Mesenchymal stem cell (in vitro differentiated cells and primary cell): Measurements from ENCODE around the gene ZNF451.

Experiments
- DNase-seq: peaks from one replicate; pipeline ENCODE4 v3.0.0-alpha.2; 2013
- H2AFZ ChIP-seq: one replicate; pipeline ENCODE4 v1.6.1; 2013; ENCODE audit warnings: low read depth, mild to moderate bottlenecking, control low read depth, inconsistent platforms, low read length, moderate library complexity
- H2AK5ac ChIP-seq: 2 replicates; pipeline ENCODE4 v1.6.1; 2013; ENCODE audit warnings: low read length, moderate library complexity, mild to moderate bottlenecking, inconsistent platforms; ENCODE audit not compliant: severe bottlenecking
- H2BK120ac ChIP-seq: one replicate; pipeline ENCODE4 v1.6.1; 2013; ENCODE audit warnings: low read depth, mild to moderate bottlenecking, inconsistent platforms, low read length, moderate library complexity
- H2BK12ac ChIP-seq, 2 experiments: one replicate each; pipeline ENCODE4 v1.6.1; 2013; ENCODE audit warnings: inconsistent platforms in 2 of 2, low read length in 2 of 2, mild to moderate bottlenecking in 2 of 2, moderate library complexity in 2 of 2, control low read depth in 1 of 2
- H2BK15ac ChIP-seq: one replicate; pipeline ENCODE4 v1.6.1; 2013; ENCODE audit warnings: mild to moderate bottlenecking, low read depth, inconsistent platforms; ENCODE audit not compliant: poor library complexity, severe bottlenecking
- H2BK5ac ChIP-seq: 2 replicates; pipeline ENCODE4 v1.6.1; 2013; ENCODE audit warnings: low read depth, mild to moderate bottlenecking, low read length, control low read depth, inconsistent platforms; ENCODE audit not compliant: poor library complexity, severe bottlenecking
- H3K14ac ChIP-seq, 2 experiments: one replicate each; pipeline ENCODE4 v1.6.1; 2013; ENCODE audit warnings: inconsistent platforms in 2 of 2, low read length in 2 of 2, control low read depth in 1 of 2, mild to moderate bottlenecking in 1 of 2, moderate library complexity in 1 of 2
- H3K18ac ChIP-seq, 2 experiments: one replicate each; pipeline ENCODE4 v1.6.1; 2013; ENCODE audit warnings: inconsistent platforms in 2 of 2, low read length in 2 of 2, control low read depth in 1 of 2, low read depth in 1 of 2, mild to moderate bottlenecking in 1 of 2
- H3K23ac ChIP-seq, 2 experiments: one replicate each; pipeline ENCODE4 v1.6.1; 2013; ENCODE audit warnings: inconsistent platforms in 2 of 2, low read length in 2 of 2, mild to moderate bottlenecking in 2 of 2, moderate library complexity in 2 of 2, control low read depth in 1 of 2
- H3K27ac ChIP-seq: 2 replicates; pipeline ENCODE4 v1.5.1; 2013; ENCODE audit warnings: mild to moderate bottlenecking, moderate library complexity, low read length, control low read depth, inconsistent platforms; ENCODE audit not compliant: poor library complexity, severe bottlenecking
- H3K27me3 ChIP-seq, 2 experiments: 2 replicates each; pipeline versions ENCODE4 v1.6.1 to v1.7.0; 2013; ENCODE audit warnings: low read length in 2 of 2, mild to moderate bottlenecking in 2 of 2, moderate library complexity in 2 of 2, control low read depth in 1 of 2, inconsistent platforms in 1 of 2; ENCODE audit not compliant: control insufficient read depth in 1 of 2, insufficient read depth in 1 of 2
- H3K36me3 ChIP-seq, 2 experiments: 2 replicates each; pipeline versions ENCODE4 v1.6.1 to v1.7.0; 2013; ENCODE audit warnings: low read length in 2 of 2, control low read depth in 1 of 2, inconsistent platforms in 1 of 2, low read depth in 1 of 2, mild to moderate bottlenecking in 1 of 2; ENCODE audit not compliant: insufficient read depth in 2 of 2, control insufficient read depth in 1 of 2
- H3K4ac ChIP-seq, 2 experiments: one replicate each; pipeline ENCODE4 v1.6.1; 2013; ENCODE audit warnings: inconsistent platforms in 2 of 2, low read length in 2 of 2, mild to moderate bottlenecking in 2 of 2, moderate library complexity in 2 of 2, control low read depth in 1 of 2, low read depth in 1 of 2
- H3K4me1 ChIP-seq: 2 replicates; pipeline ENCODE4 v1.6.1; 2013; ENCODE audit warnings: low read depth, low read length, control low read depth; ENCODE audit not compliant: control insufficient read depth, insufficient read depth
- H3K4me2 ChIP-seq: 2 replicates; pipeline ENCODE4 v1.6.1; 2013; ENCODE audit warnings: low read length, mild to moderate bottlenecking, inconsistent platforms; ENCODE audit not compliant: poor library complexity, severe bottlenecking
- H3K4me3 ChIP-seq, 2 experiments: 2 replicates each; pipeline versions ENCODE4 v1.5.1 to v1.7.0; 2013; ENCODE audit warnings: low read length in 2 of 2, mild to moderate bottlenecking in 2 of 2, control low read depth in 1 of 2, low read depth in 1 of 2; ENCODE audit not compliant: insufficient read depth in 1 of 2
- H3K79me1 ChIP-seq: replicated peaks from 2 replicates; pipeline ENCODE4 v1.6.1; 2013; ENCODE audit warnings: mild to moderate bottlenecking, control low read depth, low read length, inconsistent platforms; ENCODE audit not compliant: poor library complexity, severe bottlenecking
- H3K9ac ChIP-seq: 2 replicates; pipeline ENCODE4 v1.7.0; 2013; ENCODE audit warnings: mild to moderate bottlenecking, low read length, moderate library complexity
- H3K9me3 ChIP-seq: 2 replicates; pipeline ENCODE4 v1.7.0; 2013; ENCODE audit warnings: mild to moderate bottlenecking, low read length; ENCODE audit not compliant: control insufficient read depth
- H4K8ac ChIP-seq: one replicate; pipeline ENCODE4 v1.6.1; 2013; ENCODE audit warnings: inconsistent platforms, mild to moderate bottlenecking, low read length, moderate library complexity
- H4K91ac ChIP-seq: one replicate; pipeline ENCODE4 v1.6.1; 2013; ENCODE audit warnings: mild to moderate bottlenecking, low read length, inconsistent platforms
- WGBS: methylation state at CpG from one replicate; pipeline ENCODE4 v1.1.7; 2013; ENCODE audit warnings: mixed read lengths; 5-methylcytosine and 5-hydroxymethylcytosine counted together

The ZNF451 gene

DNA sequence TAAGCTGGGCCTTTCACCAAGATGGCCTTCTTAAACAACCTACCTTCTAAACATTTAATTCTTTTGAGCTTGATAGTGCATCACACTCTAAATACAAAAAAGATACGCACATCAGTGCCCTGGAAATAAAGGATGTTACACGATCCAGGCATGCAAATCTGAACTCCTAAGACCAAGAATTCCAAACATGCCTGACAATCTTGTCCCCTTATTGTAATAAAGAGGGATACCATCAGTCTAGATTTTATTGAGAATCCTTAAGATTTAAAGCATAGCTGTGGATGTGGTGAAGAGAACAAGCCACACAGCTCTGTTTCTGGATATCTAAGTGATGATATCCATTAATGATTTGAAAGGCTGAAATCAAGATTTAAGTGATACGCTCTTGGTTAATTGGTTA lies 13.0 kb downstream of the ZNF451 start:
- no peaks in the 10 kb centered on the region for H3K9me3 ChIP-seq
- H2BK120ac ChIP-seq = no peak overlapping the region
- WGBS = 92% methylated on average over 2 of the region's 3 CpGs
- H2BK5ac ChIP-seq = no peak overlapping the region
- H3K27ac ChIP-seq = no peak overlapping the region
- H3K4me2 ChIP-seq = no peak overlapping the region
- H3K79me1 ChIP-seq = peaks cover 11% of the 10 kb centered on the region
- no peak overlapping the region for H4K91ac ChIP-seq
- peaks cover 8 to 82% of the 10 kb centered on the region in 2 experiments for H3K36me3 ChIP-seq
- no peak overlapping the region for H2BK12ac ChIP-seq
- H3K23ac ChIP-seq = no peak overlapping the region
- no peaks in the 10 kb centered on the region for H3K27me3 ChIP-seq
- no peak overlapping the region for H3K14ac ChIP-seq
- no peak overlapping the region for H2BK15ac ChIP-seq
- no peak for DNase-seq
- no peak overlapping the region for H3K18ac ChIP-seq
- H3K9ac ChIP-seq = no peak overlapping the region
- no peaks in the 10 kb centered on the region for H3K4me1 ChIP-seq
- no peak overlapping the region for H3K4me3 ChIP-seq
- H2AFZ ChIP-seq = no peak overlapping the region
- H4K8ac ChIP-seq = no peak overlapping the region
- H2AK5ac ChIP-seq = no peak overlapping the region
- no peak overlapping the region for H3K4ac ChIP-seq

DNA sequence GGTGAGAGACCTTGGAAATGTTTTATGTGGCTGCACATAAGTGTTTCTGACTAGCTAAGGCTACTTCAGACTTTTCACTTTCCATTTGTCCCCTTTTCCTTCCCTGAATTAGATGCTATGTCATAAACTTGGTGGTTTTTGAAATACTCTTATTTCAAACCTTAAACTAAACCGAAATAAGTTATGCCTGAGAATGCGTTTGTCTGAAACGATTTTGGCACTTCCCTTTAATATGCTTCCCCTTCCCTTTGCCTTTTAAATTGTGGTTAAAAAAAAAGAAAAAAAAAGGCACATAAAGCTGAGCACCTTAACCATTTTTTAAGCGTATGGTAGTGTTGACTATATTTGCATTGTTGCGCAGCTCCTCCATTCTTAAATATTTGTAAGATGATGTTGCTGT lies 14.3 kb downstream of the ZNF451 start:
- Histone ChIP-seq H3K23ac (no peak overlapping the region), H3K27me3 (no peaks in the 10 kb centered on the region), H3K9ac (no peak overlapping the region), H4K91ac (no peak overlapping the region), H3K18ac (no peak overlapping the region), H3K14ac (no peak overlapping the region), H3K79me1 (peaks cover 9% of the 10 kb centered on the region), H2BK12ac (no peak overlapping the region), H2AK5ac (no peak overlapping the region), H3K9me3 (no peaks in the 10 kb centered on the region), H3K4me2 (no peak overlapping the region), H3K4me1 (no peaks in the 10 kb centered on the region), H4K8ac (no peak overlapping the region), H3K4me3 (no peak overlapping the region), H2BK5ac (no peak overlapping the region), H3K36me3 (peaks cover 8 to 81% of the 10 kb centered on the region in 2 experiments), H2BK15ac (no peak overlapping the region), H3K4ac (no peak overlapping the region), H2AFZ (no peak overlapping the region), H3K27ac (no peak overlapping the region), H2BK120ac (no peak overlapping the region)
- WGBS = 100% methylated on average over 3 of the region's 5 CpGs
- DNase-seq = no peak

DNA sequence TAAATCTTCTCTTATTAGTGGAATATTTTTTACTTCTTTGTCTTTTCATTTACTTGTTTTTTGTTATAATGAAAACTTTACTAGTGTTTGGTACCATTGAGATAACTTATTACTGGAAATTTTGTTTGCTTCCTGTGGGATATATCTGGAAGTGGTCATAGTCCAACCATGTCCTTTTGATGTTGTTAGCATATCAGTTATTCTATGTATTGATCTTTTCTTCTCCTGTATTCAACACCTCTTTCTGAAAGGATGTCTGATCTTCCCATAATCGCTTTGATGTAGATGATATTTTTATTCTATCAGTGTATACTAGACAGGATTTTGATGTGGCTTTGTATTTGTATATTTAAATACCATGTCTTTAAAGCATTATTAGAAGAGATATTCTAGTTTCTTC lies 17.0 kb downstream of the ZNF451 start:
- Histone ChIP-seq H3K9ac (no peak overlapping the region), H3K9me3 (no peaks in the 10 kb centered on the region)

DNA sequence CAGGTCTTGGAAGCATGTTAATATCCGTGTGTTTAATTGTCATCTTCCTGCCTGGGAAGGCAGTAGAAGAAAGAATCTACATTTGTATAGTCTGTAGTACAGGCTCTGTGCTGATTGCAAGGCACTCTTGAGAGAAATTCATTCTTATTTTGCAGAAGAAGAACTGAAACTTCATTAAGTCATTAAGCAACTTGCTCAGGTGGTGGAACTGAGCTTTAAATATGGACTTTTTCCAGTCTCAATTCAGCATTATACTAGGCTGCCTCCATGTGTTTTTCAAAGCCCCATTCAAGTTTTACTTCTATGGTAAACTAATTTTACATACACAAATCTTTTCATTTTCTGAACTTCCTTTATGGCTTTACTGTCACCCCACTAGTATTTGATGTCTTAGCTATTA lies 18.7 kb downstream of the ZNF451 start:
- Histone ChIP-seq H3K9me3 (no peaks in the 10 kb centered on the region), H2BK15ac (no peak overlapping the region), H2AFZ (no peak overlapping the region), H2BK120ac (no peak overlapping the region), H3K4ac (no peak overlapping the region), H3K23ac (no peak overlapping the region), H4K8ac (no peak overlapping the region), H3K4me2 (no peak overlapping the region), H2AK5ac (no peak overlapping the region), H2BK5ac (no peak overlapping the region), H4K91ac (no peak overlapping the region), H3K18ac (no peak overlapping the region), H3K27ac (no peak overlapping the region), H3K36me3 (peaks cover 0 to 44% of the 10 kb centered on the region in 2 experiments), H3K14ac (no peak overlapping the region), H3K79me1 (peaks cover 10% of the 10 kb centered on the region), H3K9ac (no peak overlapping the region), H2BK12ac (no peak overlapping the region), H3K4me3 (no peak overlapping the region), H3K4me1 (no peaks in the 10 kb centered on the region), H3K27me3 (no peaks in the 10 kb centered on the region)
- DNase-seq = no peak
- WGBS = 94% methylated on average over 1 of the region's 1 CpG

More for the DNA sequence above, 17.0 kb downstream of the ZNF451 start:
- Histone ChIP-seq H3K4me2 (no peak overlapping the region), H3K27me3 (no peaks in the 10 kb centered on the region), H3K4me1 (no peaks in the 10 kb centered on the region), H4K91ac (no peak overlapping the region), H2BK15ac (no peak overlapping the region), H2AFZ (no peak overlapping the region), H3K4ac (no peak overlapping the region), H3K27ac (no peak overlapping the region), H2BK5ac (no peak overlapping the region), H2BK120ac (no peak overlapping the region), H4K8ac (no peak overlapping the region), H3K36me3 (peaks cover 0 to 57% of the 10 kb centered on the region in 2 experiments), H3K4me3 (no peak overlapping the region), H3K14ac (no peak overlapping the region), H2AK5ac (no peak overlapping the region), H3K23ac (no peak overlapping the region), H3K79me1 (peaks cover 11% of the 10 kb centered on the region), H2BK12ac (no peak overlapping the region), H3K18ac (no peak overlapping the region)
- no CpG with 5 or more reads among the region's 1 CpG for WGBS
- no peak for DNase-seq
